OCI-M2 (cell line): ENCODE data around the gene PMEPA1.

Source experiments
- DNase-seq: peaks from one replicate; lab custom pipeline; 2025; ENCODE audit not compliant: unreplicated experiment; lab: John Stamatoyannopoulos, UW

The PMEPA1 gene

DNA sequence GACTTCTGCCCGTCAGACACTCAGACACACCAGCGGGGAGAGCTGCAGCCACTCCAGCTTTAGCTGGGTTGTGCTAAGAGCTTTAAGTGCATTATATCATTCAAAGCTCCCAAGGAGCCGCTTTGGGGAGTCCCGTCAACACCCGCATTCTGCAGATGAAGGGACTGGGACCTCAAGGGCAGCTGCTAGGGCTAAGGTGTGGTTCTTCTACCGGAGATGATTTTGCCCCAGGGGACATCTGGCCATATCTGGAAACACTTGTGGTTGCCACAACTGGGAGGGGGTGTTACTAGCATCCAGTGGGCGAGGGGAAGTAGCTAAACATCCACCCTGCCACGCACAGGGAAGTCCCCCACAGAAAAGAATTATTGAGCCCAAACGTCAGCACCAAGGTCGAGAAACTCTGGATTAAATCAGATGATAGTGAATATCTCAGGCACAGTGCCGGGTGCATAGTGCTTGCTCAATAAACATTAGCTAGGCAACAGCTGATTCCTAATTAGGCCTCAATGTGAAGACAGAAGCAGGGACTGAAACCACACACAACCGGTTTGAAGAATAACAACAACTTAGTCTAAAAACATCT, 29.6 kb downstream of the PMEPA1 start:
- no peak for DNase-seq

DNA sequence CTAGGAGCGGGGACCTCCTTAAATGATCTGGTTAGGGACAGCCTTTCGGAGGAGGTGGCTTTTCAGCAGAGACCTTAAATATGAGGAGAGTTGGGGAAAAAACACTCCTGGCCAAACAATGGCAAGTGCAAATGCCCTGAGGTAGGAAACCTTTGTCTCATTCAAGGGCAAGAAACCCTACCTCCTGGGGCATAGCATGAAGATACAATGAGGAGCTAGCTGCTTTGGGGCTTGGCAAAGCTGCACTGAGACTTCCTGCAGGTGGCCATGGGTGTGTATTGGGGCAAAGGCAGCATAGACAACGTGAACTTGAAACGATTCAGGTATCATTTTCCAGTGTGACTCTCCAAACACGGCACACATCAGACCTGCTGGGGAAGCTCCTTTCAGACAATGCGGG, 30.7 kb downstream of the PMEPA1 start:
- no peak for DNase-seq

DNA sequence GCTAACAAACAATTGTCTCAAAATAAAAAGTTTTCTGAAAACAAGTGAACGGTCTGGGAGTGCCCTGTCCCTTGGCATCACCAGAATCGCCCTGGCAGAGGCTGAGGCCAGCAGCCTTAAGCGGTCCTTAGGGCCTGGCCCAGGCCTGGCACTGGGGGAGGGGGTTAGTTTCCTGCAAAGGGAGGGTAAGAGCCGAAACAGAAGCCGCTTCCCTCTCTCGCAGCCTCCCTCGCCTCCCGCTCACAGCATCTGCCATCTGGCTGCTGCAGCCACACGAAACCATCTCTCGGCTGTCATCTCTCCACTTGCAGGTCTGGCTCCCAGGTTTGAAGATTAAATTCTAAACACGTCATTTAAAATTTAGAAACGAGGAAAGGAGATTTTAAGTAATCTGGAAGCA, 31.5 kb downstream of the PMEPA1 start:
- no peak for DNase-seq

DNA sequence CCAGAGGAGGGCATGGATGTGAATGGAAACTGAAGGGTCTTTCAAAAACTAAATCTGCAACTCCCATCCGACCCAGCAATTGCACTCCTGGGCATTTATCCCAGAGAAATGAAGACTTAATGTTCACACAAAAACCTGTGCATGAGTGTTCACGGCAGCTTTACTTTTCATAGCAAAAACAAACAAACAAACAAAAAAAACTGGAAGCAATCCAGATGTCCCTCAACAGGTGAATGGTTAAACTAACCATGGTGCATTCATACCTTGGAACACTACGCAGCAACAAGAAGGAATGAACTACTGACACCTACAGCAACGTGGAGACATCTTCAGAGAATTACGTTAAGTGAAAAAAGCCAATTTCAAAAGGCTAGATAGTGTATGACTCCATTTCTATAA, 32.2 kb downstream of the PMEPA1 start:
- DNase-seq = no peak

DNA sequence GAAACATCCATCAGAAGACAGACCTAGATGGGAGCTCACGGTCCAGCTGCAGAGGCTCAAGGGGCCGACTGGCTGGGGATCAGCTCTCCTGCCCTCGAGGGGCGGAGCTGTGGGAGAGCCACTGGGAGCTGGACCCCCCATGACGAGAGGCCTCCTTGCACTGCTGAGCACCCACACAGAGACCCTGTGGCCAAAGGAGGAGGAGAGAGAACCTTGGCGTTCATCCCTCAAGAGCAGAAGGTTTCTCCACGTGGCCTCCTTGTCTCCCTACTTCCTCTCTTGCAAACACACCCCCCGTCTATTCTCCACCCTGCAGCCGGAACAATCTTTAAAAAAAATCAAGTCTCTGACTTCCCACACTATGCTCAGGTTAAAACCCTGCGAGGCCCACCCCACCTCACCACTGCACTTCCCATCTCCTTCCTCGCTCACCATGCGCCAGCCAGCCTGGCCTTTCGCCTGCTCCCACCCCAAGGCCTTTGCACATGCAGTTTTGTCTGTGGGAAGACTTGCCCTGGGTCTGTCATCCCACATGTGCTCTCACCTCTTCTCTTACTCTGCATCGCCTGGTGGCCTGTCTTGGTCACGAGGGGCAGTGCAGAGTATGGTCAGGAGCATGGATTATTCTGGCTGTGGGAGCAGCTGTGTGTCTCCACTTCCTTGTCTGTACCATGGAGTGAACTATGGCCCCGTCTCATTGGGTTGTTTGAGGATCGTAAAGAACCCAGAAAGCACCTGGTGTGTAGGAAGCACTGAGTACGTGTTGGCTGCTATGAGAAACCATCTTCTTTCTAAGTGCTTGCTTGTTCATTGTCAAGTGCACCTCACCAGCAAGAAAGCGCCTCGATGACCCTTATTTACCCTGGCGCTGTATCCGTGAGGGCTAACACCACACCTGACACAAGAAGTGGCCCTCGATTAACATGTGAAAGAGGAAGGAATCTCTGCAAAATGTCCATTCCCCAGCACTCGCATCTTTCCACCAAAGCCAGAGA, 32.9 kb downstream of the PMEPA1 start:
- DNase-seq = no peak

DNA sequence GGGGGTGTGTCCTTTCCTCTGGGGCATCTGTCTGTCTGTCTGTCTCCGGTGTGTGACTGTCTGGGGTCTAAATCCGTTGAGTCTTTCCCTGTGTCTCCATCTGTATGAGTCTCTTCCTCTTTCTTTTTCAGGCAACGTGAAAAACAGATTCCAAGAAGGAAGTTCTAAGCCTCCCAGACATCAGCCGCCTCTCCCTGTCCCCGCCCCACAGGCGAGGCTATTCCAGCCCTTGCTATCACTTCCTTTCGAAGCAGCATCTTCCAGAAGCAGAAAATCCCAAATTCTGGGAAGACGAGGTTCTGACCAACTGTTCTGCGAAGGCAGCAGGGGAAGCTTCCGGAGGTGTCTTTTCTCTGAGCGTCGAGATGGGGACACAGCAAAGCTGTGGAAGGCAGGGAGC, 34.0 kb downstream of the PMEPA1 start:
- DNase-seq = no peak

DNA sequence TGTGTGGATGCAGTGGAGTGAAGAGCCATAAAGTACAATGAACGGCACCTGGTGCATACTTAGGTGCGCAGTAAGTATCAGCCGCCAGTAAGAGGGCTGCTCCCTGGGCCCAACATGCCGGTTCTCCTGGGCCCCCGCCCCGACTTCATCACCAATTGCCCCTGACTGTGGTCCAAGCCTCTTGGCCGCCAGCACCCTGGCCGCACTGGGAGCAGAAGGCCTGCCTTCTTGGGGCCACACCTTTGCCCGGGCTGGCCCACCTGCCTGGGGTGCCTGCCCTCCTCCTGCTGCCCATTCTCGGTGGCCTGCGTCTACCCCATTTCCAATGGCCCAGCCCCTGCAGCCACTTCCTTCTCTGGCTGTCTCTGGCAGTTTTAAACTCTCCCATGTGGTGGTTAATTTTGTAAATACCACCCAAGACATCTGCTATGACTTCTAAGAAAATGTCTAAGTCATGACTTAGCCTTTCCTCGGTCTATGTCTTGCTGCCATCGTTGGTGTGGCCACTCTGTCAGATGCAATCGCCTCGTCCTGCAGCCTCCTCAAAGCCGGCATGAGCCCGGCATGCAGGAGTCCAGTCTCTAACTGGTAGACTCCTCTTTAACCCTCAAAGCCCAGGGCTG, 36.8 kb downstream of the PMEPA1 start:
- DNase-seq = no peak

DNA sequence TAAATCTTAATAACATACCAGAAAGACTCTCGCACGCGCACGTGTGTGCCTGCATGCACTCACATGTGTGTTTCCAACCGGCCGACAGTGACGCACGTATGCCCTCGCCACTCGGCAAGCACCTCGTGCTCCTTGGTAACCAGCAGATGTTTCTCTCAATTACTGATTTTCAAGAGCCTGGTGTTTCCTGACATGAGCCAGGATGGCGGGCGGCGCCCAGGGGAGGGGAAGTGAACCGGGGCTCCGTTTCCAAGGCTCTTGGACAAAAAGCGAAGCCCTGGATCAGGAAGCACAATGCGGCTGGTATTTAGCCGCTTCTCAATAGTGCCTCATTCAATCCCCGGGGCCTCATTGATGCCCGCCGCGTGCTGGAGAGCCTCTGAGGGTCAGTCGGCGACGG, 37.7 kb downstream of the PMEPA1 start:
- DNase-seq = no peak

DNA sequence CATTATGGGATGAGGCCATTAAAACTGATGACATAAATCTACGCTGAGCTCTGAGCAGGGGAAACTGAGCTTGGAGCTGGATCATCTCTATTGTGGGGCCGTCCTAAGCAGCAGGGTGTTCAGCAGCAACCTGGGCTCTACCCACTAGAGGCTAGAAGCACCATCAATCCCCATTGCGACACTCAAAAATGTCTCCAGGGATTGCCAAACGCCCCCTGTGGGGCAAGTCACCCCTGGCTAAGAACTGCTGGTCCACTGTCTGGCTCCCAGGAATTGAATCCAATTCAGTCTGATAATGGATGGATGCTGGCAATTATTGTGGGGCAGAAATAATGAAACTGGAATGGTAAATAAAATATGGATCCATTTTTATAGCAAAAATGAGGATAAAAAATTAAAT, 38.2 kb downstream of the PMEPA1 start:
- DNase-seq = no peak

DNA sequence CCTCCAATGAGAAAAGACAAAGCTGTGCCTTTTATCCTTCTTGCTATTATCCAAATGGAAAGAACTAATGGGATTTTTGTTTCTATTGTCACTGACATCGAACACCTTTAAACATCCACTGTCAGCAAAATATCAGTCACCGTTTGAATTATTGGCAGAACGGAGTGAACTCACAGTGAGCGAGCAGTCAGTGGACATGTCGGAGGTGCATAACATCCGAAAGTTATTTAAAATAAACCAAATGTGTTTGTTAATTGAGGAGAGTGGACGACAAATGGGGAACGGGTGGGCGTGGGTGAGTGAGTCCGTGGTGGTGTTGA, 38.8 kb downstream of the PMEPA1 start:
- DNase-seq = no peak

DNA sequence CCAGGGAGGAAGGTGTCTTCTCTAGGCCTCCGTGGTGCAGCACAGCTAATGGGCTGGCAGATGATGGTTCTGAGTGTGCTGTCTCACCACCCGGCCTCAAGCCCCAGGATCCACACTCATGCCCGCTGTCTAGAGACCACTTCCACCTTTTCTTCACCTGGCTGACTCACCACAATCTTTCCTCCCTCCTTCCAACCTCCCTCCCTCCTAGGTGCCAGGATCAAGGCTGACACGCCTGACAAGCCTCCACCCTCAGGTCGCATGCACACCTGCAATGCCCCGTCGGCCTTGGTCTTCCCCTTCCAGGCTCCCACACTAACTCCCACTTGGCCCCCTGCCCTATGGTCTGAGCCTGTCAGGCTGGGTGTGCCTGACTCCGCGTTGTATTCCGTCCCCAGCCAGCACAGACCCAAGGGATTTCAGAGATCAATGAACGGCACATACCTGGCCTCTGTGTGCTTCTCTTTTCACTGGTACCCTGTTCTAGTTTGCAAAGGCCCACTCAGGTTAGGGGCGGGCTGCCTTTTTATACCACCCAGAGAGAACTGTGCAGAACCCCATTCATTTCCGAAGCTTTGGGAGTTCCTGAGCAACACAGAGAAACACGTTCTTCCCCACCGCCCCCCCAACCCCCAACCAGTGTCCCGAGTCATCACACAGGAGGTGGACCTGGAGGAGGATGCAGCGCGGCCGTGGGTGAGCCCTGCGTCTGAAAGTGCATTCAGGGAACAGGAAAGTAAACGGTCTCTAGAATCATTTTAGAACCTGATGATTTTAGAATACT, 39.3 kb downstream of the PMEPA1 start:
- DNase-seq = no peak

DNA sequence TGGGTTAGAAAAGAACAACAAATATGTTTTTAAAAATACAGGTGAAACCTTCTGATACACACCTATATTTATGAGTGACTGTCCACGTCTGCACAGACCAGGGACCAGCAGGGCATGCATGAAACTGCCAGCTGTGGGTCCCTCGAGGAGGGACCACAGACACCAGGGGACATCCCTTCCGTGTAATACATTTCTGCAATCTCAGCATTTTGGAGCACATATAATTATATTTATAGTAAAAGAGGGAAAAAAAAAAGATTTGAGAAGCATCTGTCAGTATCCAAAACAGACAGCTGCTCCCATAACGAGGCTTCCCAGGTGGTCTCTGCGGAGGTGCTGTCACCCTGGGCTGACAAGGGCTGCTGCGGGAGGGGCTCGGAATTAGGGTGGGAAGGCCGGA, 40.2 kb downstream of the PMEPA1 start:
- DNase-seq = no peak

DNA sequence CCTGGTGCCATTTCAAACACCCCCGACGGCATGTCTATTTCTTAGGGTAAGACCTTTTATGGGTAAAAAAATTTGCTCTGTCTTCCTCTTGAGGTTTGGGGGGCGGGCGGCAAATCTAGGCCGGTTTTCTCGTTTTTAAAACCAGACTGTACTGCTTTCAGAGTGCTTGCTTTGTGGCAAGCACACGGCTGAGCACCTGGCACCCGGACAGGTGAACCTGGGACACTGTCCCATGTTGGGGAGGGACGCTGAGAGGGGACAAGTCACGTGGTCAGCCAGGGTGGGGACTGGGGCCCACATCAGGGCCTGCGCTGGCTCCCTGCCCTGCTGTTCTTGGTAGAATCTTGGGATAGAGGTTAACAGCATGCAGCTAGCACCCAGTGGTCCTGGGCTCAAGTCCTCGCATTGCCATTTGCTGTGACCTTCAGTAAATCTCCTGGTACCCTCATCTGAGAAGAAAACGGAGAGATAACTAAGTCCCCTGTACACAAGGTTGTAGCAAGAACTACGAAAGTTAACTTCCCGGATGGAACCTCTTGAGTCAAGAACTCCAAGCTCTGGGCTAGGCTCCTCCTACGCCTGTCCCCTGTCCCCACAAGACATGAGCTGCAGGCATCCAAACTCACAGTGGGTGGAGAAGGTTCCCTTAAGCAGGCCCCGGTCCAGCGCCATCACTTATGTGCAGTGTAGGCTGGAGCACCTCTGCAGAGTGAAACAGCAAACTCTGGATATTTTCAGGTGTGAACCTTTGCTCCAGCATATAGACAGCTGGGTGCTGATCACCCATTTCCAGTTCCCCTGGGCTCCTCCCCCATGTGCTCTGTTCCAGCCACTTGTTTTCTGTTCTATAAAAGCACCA, 41.7 kb downstream of the PMEPA1 start:
- DNase-seq = no peak

DNA sequence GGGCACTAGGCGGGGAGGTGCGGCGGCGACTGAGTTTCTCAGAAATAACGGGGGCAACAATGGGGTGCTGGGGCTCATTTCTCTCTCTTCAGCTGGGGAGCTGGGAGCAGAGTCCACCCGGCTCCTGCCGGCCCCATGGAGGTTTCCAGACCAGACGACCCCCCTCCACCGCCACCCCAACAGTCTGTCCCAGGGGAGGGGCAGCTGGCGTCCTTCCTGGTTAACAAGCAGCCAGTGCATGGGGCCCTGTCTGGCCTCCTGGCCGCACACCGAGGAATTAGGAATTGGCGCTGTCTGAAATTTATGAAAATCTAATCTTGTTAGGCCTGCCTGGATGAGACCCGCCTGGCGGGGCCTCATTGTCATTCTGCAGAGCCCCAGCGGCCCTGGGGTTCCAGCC, 42.4 kb downstream of the PMEPA1 start:
- no peak for DNase-seq

DNA sequence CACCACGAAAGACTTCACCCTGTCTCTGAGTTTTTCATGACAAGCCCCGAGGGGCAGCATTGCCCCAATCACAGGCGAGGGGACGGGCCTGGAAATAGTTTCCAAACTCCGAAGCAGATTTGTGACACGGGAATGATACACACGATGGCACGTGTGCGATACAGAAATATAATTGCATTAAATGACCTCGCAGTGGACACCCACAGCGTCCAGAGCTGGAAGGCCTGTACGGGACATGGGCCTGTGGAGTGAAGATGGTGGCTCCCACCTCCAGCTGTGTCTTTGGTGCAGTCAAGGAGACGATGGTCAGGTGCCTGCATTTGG, 43.0 kb downstream of the PMEPA1 start:
- no peak for DNase-seq

DNA sequence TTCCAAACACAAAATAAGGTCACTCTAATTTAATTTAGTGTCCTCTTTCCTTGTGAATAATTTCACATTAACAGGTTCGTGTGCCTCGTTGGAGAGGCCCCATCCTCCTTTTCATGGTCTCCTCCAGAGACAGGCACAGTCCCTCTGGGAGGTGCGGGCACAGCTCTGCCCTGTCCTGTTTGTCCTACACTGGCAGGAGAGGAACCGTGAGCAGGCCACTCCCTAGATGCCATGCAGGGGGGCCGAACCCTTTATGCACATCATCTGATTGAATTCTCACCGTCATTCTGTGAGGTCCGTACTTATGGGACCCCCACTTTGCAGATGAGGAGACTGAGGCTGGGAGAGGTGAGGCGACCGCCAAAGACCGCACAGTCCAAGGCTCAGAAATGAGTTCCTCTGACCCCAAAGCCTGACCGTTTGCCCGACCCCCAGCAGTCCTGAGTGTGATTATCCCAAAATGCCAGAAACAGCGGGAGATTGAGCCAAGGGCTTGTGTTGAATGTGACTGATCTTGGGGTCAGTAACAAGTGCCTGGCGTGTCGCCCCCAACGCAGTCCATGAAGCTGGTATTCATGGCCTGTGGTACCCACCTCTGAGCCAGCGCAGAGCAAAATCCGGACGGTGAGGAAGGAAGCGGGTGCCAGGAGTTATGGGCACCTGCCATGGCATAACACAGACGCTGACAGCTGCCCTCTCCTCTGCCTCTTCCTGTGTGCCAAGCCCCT, 43.5 kb downstream of the PMEPA1 start:
- no peak for DNase-seq

DNA sequence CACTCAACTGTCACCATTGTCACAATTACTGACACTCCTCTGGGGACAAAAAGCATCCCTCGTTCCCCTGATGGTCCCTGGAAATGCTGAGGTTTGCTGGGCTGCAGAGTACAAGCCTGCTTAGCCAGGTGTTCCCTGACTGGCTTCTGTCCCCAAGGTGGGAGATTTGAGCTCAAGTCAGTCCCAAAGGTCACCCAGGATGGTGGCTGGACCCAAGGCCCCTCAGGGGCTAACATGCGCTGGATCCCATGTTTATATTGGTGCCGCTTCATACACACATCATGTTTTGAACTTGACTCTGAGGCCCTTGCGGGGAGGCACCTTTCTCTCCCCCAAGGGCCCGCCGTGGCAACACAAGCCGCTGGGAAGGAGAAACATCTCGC, 44.2 kb downstream of the PMEPA1 start:
- no peak for DNase-seq

DNA sequence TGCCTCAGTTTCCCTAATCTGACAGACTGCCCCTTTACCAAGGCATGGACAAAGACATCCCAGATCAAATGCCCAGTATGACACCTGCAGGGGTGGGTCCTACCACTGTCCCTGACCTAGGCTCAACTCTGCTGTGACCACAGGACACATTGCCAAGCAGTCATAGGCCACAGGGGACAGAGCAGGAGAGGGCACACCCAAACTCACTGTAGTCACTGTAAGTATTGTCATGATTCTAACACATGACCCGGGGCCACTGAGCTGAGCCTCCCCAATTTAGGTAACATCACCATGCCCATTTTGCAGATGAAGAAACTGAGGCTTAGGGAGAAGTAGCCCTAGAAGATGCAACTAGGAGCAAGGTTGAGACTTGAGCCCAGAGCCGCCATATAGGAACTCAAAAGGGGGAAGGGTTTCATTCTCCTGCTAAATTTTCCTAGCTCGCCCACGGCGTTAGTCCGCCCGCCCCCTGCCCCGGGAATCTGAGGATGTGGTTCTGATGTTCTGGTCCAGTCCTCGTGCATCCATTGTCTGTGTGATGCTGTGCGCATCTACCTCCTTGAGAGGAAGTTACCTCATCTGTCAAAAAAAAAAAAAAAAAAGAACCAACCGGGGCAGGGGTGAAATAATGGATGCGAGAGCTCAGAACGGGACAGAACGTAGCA, 44.8 kb downstream of the PMEPA1 start:
- no peak for DNase-seq

DNA sequence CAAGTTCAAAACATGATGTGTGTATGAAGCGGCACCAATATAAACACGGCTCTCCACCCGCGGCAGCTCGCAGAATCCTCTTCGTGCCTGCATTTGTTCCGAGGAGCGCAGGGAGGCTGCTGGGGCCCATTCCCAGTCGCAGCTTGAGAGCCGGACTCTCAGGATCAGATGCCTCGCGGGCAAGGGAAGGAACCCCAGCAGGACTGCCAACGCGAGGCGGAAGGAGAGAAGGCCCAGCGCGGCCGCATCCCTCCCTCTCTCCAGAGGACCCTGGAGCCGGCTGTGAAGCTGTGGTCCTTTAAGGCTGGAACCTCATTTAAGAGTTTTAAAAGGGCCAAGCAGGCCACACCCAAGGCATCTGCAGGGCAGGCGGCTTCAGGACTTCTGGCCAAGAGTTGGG, 45.3 kb downstream of the PMEPA1 start:
- DNase-seq = no peak
